Left forelimb (tissue), 1 donor: ENCODE data around the gene C3.
"Not testable (repeated sequence)": the region's sequence is repeated elsewhere in the genome, so short reads cannot be mapped to it uniquely, and the experiment has no call there.

Experiments
- DNase-seq: peaks from one replicate; pipeline ENCODE4 v3.0.0-alpha.2; 2018; ENCODE audit warnings: low spot score

The C3 gene

GRCh38 chr19:6690160-6690885 lies 30.1 kb downstream of the C3 start:
- DNase-seq: no peak

GRCh38 chr19:6687114-6687513 lies 33.3 kb downstream of the C3 start:
- DNase-seq: no peak

GRCh38 chr19:6686628-6686975 lies 33.8 kb downstream of the C3 start:
- DNase-seq: no peak

GRCh38 chr19:6685962-6686627 lies 34.4 kb downstream of the C3 start:
- no peak for DNase-seq

GRCh38 chr19:6685482-6685881 lies 35.0 kb downstream of the C3 start:
- DNase-seq: no peak

GRCh38 chr19:6683971-6684370 lies 36.5 kb downstream of the C3 start:
- no peak for DNase-seq

- no peak for DNase-seq
Measured at GRCh38 chr19:6682607-6683128, 37.8 kb downstream of the C3 start.

GRCh38 chr19:6680141-6680540 lies 40.3 kb downstream of the C3 start:
- DNase-seq: no peak

GRCh38 chr19:6679139-6679538 lies 41.3 kb downstream of the C3 start:
- no peak for DNase-seq

- DNase-seq: no peak
Measured at GRCh38 chr19:6678690-6679109, 41.8 kb downstream of the C3 start.

- no peak for DNase-seq
Measured at GRCh38 chr19:6677883-6678689, 42.4 kb downstream of the C3 start.

- DNase-seq: no peak
Measured at GRCh38 chr19:6677495-6677882, 43.0 kb downstream of the C3 start.

GRCh38 chr19:6676288-6676687 lies 44.2 kb downstream of the C3 start:
- DNase-seq: no peak

GRCh38 chr19:6674868-6675305 lies 45.6 kb downstream of the C3 start:
- no peak for DNase-seq

- not testable (repeated sequence) for DNase-seq
Measured at GRCh38 chr19:6674408-6674807, 46.0 kb downstream of the C3 start.

GRCh38 chr19:6672693-6673290 lies 47.7 kb downstream of the C3 start:
- no peak for DNase-seq

- DNase-seq: no peak
Measured at GRCh38 chr19:6671960-6672359, 48.5 kb downstream of the C3 start.

- DNase-seq: no peak
Measured at GRCh38 chr19:6668691-6669090, 51.8 kb downstream of the C3 start.

- no peak for DNase-seq
Measured at GRCh38 chr19:6667114-6667627, 53.3 kb downstream of the C3 start.

GRCh38 chr19:6664916-6665315 lies 55.5 kb downstream of the C3 start:
- DNase-seq: no peak

- no peak for DNase-seq
Measured at GRCh38 chr19:6663236-6664201, 56.9 kb downstream of the C3 start.
